Calu3 (cell line): Measurements from ENCODE around the gene EBLN1. TPM values are rescaled to one million over a fixed set of nuclear protein-coding genes. Genes with fewer than 3 reads are reported as not detected.

Experiments
- BruUV-seq: library from RNA; stranded (reverse); fragments of 400-500 nt; replicated peaks from 2 replicates; lab custom pipeline; 2021; lab: Mats Ljungman, UMichigan
- CTCF ChIA-PET: fragments of 300-600 bp; sonication (Branson Sonifier 250); formaldehyde crosslinking; loops from one replicate; lab custom pipeline; 2022; ENCODE audit warnings: antibody characterized with exemption; lab: Charles Lee
- DNase-seq: peaks from one replicate; pipeline ENCODE4 v3.0.0; 2022
- H3K27ac Mint-ChIP-seq: one replicate; pipeline ENCODE4 v1.8.0; 2022; ENCODE audit warnings: mixed read lengths; ENCODE audit not compliant: unreplicated experiment
- H3K27me3 Mint-ChIP-seq: one replicate; pipeline ENCODE4 v1.8.0; 2022; ENCODE audit warnings: mixed read lengths; ENCODE audit not compliant: unreplicated experiment
- H3K36me3 Mint-ChIP-seq: one replicate; pipeline ENCODE4 v1.8.0; 2022; ENCODE audit warnings: mild to moderate bottlenecking, moderate library complexity, mixed read lengths; ENCODE audit not compliant: insufficient read depth, unreplicated experiment
- H3K4me1 Mint-ChIP-seq: one replicate; pipeline ENCODE4 v1.8.0; 2022; ENCODE audit warnings: mild to moderate bottlenecking, low read depth, mixed read lengths; ENCODE audit not compliant: unreplicated experiment
- H3K4me3 Mint-ChIP-seq: one replicate; pipeline ENCODE4 v1.8.0; 2022; ENCODE audit warnings: mild to moderate bottlenecking, low read depth, moderate library complexity, mixed read lengths; ENCODE audit not compliant: unreplicated experiment
- H3K9me3 Mint-ChIP-seq: one replicate; pipeline ENCODE4 v1.8.0; 2022; ENCODE audit warnings: low read depth, mixed read lengths; ENCODE audit not compliant: unreplicated experiment
- intact Hi-C: fragments of 100-400 bp; cut with micrococcal nuclease; formaldehyde crosslinking; loops from one replicate; pipeline ENCODE4 v1.10.0; 2022; ENCODE audit not compliant: unreplicated experiment
- total RNA-seq: library from RNA; stranded (reverse); gene quantifications from 2 replicates; pipeline ENCODE4 v1.2.3, GENCODE V29; 2022
- TF ChIP-seq, protein P1 (sequence below): fragments of 200-600 bp; IDR thresholded peaks from one replicate; pipeline ENCODE4 v1.8.0; 2022; ENCODE audit warnings: antibody characterized with exemption; ENCODE audit not compliant: unreplicated experiment

Gene EBLN1
- total RNA-seq, 1 experiment from 2014 or later: not detected

DNA sequence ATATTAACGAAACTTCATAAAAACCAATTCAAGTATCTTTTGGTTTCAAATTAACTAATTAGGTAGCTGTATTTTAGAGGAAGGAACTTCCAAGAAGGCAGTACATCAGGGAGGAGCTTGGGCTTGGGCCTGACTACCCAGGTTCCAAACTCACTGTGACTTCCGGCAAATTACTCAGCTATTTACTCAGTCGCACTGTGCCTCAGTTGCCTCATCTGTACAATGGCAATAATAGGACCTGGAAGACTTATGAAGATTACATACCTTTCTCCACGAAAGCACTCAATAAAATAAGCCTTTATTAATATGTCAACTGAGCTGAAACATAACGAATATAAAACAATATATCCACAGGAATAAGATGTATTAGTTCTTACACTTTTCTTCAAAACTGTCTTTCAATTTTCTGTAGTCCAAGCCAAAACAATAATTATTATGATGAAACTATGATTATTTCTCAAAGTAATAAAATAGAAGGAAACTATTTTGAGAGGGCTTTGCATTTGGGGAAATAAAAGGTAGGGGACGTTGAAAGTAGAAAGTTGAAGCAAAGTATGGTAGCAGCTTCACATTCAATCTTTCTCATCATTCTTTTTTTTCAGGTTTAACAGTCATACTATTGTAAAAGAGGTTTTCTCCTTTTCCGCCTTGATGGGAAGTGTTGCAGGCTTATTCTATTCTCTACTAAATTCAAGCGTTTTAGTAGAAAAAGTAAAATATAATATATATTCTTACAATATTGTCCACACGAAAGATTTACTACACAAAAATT, 10.5 kb upstream of the EBLN1 start:
- Mint-ChIP-seq H3K27me3 (no peaks in the 10 kb centered on the region), H3K36me3 (peaks cover 19% of the 10 kb centered on the region), H3K27ac (peak overlapping the region; percentile 95), H3K4me1 (no peaks in the 10 kb centered on the region), H3K4me3 (peak overlapping the region; percentile 76), H3K9me3 (no peaks in the 10 kb centered on the region)
- TF ChIP-seq, protein P1, sequence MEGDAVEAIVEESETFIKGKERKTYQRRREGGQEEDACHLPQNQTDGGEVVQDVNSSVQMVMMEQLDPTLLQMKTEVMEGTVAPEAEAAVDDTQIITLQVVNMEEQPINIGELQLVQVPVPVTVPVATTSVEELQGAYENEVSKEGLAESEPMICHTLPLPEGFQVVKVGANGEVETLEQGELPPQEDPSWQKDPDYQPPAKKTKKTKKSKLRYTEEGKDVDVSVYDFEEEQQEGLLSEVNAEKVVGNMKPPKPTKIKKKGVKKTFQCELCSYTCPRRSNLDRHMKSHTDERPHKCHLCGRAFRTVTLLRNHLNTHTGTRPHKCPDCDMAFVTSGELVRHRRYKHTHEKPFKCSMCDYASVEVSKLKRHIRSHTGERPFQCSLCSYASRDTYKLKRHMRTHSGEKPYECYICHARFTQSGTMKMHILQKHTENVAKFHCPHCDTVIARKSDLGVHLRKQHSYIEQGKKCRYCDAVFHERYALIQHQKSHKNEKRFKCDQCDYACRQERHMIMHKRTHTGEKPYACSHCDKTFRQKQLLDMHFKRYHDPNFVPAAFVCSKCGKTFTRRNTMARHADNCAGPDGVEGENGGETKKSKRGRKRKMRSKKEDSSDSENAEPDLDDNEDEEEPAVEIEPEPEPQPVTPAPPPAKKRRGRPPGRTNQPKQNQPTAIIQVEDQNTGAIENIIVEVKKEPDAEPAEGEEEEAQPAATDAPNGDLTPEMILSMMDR: no peak
- CTCF ChIA-PET: interaction anchor here (1.0 to 1.5 kb wide), 3 partner anchors 94 to 124 kb away, joined by 3 read pairs; no protein-coding TSS in a partner anchor
- intact Hi-C loops: loop anchor here (5.0 kb wide), 1 partner anchor 89 kb away; the partner anchor contains the start of gene COMMD3
- no peak for DNase-seq
- no TSS peak for BruUV-seq

DNA sequence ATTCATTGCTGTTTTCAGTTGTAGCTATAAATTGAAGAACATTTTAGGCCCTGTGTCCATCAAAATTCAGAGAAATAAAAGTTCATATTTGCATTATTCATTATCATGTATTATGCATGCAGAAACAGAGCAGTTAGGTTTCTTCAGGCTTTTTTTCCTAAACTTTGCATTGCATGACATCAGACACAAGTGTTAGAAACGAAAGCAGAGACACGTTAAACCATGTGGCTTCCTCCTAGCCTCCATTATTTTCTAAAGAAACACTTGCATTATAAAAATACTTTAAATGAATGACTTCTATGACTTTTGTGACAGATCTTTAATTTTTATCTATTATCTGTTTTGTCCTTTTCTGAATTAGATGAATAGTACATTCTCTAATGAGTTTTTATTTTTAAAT, 8.8 kb upstream of the EBLN1 start:
- intact Hi-C loops: loop anchor here (5.0 kb wide), 1 partner anchor 91 kb away; the partner anchor contains the start of gene COMMD3
- H3K4me3 Mint-ChIP-seq: no peak overlapping the region
- no TSS peak for BruUV-seq
- TF ChIP-seq, protein P1: no peak
- CTCF ChIA-PET: interaction anchor here (0.7 kb wide), 1 partner anchor 1395 kb away, joined by 3 read pairs; no protein-coding TSS in a partner anchor
- no peaks in the 10 kb centered on the region for H3K4me1 Mint-ChIP-seq
- H3K36me3 Mint-ChIP-seq: peaks cover 19% of the 10 kb centered on the region
- no peaks in the 10 kb centered on the region for H3K9me3 Mint-ChIP-seq
- DNase-seq: no peak
- no peaks in the 10 kb centered on the region for H3K27me3 Mint-ChIP-seq
- H3K27ac Mint-ChIP-seq: no peak overlapping the region

DNA sequence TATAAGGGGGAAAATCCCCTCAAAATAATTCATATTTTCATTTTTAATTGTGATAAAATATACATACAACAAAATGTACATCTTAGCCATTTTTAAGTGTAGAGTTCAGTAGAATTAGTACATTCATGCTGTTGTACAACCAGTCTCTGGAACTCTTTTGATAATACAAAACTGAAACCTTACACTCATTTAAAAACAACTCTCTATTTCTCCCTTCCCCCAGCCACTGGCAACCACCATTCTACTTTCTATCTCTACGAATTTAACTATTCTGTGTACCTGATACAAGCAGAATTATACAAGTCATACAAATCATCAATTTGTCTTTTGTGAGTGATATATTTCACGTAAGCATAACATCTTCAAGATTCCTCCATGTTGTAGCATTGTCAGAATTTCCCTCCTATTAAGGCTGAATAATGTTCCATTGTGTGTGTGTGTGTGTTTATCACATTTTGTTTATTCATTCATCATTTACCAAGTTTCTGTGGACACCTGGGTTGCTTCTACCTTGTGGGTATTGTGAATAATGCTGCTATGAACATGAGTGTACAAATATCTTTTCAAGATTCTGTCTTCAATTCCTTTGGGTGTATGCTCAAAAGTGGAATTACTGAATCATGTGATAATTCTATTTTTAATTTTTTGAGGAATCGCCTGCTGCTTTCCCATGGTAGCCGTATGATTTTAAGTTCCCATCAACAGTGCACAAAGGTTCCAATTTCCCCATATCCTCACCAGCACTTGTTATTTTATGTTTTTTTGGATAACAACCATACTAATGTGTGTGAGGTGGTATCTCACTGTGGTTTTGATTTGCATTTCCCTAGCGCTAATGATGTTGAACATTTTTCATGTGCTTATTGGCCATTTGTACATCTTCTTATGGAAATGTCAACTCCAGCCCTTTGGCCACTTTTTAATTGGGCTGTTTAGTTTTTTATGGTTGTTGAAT, 4.7 kb upstream of the EBLN1 start:
- intact Hi-C loops: no loop called here
- BruUV-seq: no TSS peak
- no peak for DNase-seq
- TF ChIP-seq, protein P1: no peak
- H3K36me3 Mint-ChIP-seq: no peaks in the 10 kb centered on the region
- no peak overlapping the region for H3K27ac Mint-ChIP-seq
- no peaks in the 10 kb centered on the region for H3K9me3 Mint-ChIP-seq
- H3K4me1 Mint-ChIP-seq: no peaks in the 10 kb centered on the region
- CTCF ChIA-PET: no interaction called here
- H3K4me3 Mint-ChIP-seq: no peak overlapping the region
- H3K27me3 Mint-ChIP-seq: no peaks in the 10 kb centered on the region

DNA sequence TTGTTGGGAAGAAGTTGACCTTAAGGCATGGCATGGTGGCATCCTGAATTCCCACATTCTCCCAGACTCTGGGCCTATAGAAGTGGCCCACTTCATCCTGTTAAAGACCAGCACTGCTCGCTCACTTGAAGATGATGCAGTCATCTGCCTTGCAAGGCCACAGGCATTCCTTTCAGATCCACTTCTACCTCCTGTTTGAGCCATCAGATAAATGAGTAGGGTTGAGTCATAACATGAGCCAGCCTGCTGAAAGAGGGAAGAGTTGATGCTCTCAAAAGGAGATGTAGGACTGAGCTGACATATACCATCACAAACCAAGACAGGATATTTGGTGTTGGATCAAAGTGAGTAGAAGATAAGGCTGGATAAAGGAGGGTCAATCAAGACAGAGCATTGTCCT, 1.5 kb upstream of the EBLN1 start:
- H3K36me3 Mint-ChIP-seq: no peaks in the 10 kb centered on the region
- DNase-seq: no peak
- H3K27me3 Mint-ChIP-seq: no peaks in the 10 kb centered on the region
- intact Hi-C loops: no loop called here
- TF ChIP-seq, protein P1: no peak
- H3K4me1 Mint-ChIP-seq: no peaks in the 10 kb centered on the region
- H3K9me3 Mint-ChIP-seq: no peaks in the 10 kb centered on the region
- CTCF ChIA-PET: interaction anchor here (0.5 kb wide), 1 partner anchor 32 kb away, joined by 3 read pairs; no protein-coding TSS in a partner anchor
- H3K4me3 Mint-ChIP-seq: no peak overlapping the region
- BruUV-seq: no TSS peak
- H3K27ac Mint-ChIP-seq: no peak overlapping the region
